GM18907 (cell line): ENCODE measurements around the gene NOXA1.
A peak's percentile ranks its signal among the peaks of the same experiment; 100 is the strongest.
"Not testable (repeated sequence)": the region's sequence is repeated elsewhere in the genome, so short reads cannot be mapped to it uniquely, and the experiment has no call there.

Experiments used
- ATAC-seq: cut with Tn5 transposase; IDR thresholded peaks from one replicate; pipeline ENCODE4 v1.9.1; 2021; ENCODE audit warnings: mild to moderate bottlenecking, moderate library complexity; ENCODE audit not compliant: unreplicated experiment

The NOXA1 gene

DNA sequence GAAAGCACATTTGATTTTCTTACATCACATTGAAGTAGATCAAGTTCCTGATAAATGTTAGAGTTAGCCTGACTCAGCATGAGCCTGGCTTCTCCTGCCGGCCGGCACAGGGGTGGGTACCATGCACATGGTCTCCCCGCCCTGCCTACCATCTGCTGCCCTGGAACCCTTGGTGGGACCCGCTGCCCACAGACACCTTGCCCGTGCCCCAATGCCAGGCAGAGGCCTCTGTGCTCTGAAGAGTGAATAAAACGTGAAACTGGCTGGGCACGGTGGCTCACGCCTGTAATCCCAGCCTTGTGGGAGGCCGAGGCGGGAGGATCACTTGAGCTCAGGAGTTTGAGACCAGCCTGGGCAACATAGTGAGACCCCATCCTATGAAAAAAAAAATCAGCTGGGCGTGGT, 17.5 kb upstream of the NOXA1 start:
- no peak for ATAC-seq

DNA sequence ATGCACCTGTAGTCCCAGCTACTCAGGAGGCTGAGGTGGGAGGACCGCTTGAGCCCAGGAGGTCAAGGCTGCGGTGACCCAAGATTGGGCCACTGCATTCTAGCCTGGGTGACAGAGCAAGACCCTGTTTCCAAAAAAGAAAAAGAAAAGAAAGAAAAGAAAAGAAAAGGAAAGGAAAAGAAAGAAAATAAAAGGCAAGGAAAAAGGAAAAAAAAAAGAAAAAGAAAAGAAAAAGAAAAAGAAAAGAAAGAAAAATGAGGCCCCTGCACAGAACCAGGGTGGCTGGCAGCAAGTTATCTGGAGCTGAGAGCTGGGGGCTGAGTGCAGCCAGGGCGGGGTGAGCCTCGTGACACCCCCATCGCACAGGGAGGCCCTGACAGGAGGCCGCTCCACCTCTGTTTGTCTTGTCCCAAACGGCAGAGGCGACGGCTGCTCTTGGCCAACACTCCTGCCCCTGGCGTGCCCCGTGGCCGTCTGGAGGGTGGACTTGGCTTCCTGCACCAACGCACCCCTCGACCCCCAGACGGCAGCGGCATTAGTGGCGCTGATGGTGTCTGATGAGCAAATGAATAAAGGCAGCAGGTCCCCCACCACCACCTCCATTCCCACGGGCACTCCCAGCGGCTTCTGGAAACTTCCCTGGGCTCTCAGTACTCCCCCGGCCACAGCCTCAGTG, 17.0 kb upstream of the NOXA1 start:
- ATAC-seq = no peak

DNA sequence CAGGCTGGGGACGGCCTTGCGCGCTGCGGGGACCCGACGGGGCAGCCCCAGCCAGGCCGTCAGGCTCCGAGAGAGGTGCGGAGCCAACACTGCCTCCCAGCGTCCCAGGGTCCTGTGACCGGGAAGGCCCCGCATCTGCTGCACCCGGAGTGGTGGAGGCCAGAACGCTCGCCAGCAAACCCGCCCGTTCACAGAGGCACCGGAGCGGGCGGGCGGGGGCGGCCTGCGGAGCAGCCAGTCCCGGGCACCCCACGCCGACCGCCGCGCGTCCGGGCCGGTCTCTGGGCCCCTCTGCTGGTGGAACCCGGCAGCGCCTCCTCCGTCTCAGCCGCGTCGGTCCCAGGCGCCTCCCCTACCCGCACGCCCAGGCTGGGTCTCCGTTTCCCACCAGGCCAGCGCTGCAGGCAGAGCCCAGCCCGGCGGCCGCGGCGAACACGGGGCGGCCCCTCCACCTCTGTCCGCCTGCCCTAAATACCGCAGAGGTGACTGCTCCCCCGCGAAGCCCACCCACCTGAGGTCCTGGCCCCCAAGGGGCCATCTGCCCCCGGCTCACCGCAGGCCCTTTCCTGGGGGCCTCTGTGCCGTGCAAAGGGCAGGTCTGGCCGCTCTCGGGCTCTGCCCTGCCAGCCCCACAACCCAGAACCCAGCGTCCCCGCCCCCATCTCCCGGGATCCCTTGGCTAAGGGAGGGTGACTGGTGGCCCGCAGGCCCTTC, 16.2 kb upstream of the NOXA1 start:
- ATAC-seq = peak; percentile 37

DNA sequence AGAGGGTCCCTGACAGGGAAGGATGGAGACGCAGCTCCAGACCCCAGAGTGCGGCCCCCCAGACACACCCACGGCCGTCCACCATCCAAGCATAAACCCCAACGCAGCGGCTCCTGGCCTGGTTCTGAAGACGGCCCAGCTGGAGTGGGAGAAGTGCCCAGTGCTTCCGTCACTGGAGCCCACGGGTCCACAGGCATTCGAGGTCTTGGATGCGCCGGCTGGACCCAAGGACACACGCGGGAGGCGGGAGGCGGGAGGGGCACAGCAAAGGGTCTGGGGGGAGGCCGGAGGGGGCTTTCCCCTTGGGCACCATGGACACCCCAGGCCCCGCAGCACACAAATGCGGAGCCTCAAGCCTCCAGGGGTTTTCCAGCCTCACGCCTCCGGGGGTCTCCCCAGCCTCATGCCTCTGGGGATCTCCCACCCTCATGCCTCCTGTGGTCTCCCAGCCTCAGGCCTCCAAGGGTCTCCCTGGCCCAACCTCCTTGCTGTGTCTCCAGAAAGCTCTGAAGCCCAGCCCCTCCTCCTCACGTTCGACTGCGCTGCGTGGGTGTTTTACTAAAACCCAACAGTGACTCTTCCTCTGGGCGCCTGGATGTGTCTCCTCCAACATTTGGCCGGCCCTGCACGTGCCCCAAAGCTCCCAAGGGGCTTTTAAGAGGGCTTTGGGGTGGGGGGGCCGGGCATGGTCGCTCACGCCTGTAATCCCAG, 15.4 kb upstream of the NOXA1 start:
- ATAC-seq = no peak

DNA sequence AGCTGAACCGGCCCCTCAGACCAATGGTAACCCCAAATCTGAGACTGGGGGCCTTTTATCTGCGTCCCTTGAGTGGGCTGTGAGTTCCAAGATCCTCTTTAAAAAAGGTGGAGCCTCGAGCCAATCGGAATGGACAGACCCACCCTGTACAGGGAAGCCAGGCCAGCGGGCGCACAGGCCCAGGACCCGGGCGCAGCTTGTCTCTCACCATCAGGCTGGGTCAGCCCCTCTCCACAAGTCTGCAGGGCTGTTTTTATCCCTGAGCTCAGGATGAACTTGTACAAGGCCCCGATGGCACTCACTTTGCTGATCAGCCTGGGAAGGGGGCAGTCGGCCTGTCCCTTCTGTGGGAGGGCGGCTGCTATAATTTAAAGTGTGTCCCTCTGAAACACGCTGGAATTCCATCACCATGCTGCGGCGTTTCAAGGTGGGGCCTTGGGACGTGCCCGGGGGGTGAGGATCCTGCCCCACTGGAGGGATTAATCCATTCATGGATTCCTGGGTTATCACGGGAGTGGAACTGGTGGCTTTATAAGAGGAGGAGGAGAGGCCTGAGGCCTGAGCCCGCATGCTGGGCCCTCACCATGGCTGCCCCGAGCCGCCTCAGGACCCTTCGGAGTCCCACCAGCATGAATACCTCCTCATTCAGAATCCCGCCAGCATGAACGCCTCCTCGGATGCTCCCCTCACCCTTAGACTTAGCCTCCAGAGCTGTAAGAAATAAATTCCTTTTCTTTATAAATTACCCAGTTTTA, 14.4 kb upstream of the NOXA1 start:
- no peak for ATAC-seq

DNA sequence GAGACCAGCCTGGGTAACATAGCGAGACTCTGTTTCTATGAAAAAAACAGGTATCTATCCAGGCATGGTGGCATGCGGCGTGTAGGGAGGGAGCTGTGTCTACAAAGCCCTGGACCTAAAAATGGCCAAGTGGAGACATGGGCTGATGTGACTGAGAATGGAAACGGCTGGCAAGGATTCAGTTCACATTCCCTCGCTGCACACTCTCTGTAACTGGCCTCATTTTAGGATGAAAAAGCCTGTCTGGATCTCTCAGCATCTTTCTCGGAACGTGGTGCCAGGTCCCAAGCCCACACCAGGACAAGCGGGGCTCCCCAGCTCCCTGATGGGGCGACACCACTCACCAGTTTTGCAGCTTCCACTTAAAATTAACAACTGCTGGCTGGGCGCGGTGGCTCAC, 13.7 kb upstream of the NOXA1 start:
- no peak for ATAC-seq

DNA sequence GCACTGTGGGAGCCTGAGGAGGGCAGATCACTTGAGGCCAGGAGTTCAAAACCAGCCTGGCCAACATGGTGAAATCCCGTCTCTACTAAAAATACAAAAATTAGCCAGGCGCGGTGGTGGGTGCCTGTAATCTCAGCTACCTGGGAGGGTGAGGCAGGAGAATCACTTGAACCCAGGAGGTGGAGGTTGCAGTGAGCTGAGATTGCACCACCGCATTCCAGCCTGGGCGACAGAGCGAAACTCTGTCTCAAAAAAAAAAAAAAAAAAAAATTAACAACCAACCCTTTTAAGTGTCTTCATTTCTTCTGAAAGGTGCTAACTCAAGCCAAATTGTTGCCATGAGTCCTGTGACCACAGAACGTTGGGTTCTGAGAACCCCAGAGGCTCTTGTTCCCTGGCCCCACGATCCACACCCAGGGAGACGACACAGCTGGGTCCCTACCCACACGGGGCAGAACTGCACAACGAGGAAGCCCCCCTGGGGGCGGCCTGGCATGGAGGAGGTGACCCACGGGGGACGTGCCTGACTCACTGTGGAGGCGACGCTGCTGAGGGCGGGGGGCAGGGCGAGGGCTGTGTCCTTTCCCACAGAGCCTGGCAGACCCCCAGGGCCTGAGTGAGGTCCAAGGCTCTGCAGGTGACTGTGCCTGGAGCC, 12.8 kb upstream of the NOXA1 start:
- not testable (repeated sequence) for ATAC-seq

DNA sequence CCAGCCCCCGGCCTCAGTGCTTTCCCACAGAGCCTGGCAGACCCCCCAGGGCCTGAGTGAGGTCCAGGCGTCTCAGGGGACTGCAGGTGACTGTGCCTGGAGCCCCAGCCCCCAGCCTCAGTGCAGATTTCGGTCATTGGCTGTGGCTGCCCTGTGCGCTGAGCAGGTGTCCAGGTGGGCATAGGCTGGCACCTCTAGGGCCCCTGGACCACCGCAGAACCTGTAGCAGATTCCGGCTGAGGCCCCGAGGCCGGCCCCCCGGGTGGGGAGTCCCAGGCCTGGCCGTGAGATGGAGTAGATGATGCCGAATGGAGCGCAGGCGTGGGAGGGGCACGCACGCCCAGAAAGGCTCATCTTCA, 12.3 kb upstream of the NOXA1 start:
- no peak for ATAC-seq

DNA sequence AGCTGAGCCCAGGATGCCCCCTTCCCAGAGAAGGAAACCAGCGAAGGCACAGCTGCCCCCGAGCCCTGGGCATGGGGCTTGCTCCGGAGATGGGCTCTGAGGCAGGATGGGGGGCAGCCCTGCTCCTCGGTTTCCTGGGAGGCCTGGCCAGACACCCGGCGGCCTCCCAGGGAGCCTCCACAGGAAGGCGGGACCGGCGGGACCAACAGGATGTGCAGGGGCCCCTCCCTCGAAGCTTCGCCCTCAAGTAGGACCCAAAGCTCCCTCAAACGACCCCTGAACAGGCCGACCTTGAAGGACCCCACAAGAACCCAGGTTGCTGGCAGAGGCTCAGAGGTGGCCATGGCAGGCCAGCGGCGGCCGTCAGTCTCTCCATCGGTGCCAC, 11.9 kb upstream of the NOXA1 start:
- ATAC-seq = no peak

DNA sequence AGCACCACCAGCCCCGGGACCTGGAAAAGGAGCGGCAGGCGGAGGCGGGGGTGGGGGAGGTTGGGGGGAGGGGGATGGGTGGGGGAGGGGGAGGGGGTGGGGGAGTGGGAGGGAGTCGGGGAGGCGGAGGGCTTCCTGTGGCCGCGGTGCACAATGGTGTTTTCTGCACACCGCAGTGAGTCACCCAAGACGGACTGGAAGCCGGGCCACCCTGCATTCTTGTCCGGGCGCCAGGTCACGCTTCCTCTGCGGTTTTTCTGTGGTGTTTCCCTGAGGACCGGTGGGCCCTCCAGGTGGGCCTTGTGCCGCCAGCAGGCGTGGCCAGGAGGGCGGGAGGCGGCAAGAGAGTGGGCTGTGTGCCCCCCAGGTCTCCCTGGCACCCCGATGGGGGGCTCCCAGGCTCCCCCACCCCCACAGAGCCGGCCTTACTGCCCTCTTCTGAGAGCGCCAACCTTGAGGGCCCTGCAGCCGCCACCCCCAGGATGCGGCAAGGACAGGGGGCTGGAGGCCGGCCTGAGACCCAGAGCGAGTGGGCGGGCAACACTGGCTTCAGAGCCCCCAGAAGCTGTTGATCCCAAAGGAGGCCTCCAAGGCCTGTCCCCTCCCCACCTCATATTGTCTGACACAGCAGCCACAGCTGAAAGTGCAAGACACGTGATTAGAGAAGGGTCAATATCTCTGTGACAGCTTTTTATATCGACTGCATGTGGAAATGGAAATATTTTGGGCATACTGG, 11.4 kb upstream of the NOXA1 start:
- peak; percentile 55 for ATAC-seq

DNA sequence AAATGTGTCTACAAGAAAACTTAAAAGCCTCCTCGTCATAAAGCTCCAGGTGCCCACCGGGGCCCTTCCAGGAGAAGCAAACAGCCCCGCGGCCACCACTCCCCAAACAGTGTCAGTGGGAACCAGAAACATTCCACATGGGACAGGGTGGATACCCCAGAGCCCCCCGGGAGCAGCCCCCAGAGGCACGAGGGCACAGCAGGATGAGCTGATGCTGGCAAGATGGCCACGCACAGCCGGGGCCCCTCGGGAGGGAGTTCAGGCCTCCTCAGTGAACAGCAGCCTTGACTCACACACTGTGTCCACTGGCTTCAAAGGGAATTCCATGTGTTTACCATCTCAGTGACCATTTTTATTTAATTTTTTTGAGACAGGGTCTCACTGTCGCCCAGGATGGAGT, 10.8 kb upstream of the NOXA1 start:
- no peak for ATAC-seq

DNA sequence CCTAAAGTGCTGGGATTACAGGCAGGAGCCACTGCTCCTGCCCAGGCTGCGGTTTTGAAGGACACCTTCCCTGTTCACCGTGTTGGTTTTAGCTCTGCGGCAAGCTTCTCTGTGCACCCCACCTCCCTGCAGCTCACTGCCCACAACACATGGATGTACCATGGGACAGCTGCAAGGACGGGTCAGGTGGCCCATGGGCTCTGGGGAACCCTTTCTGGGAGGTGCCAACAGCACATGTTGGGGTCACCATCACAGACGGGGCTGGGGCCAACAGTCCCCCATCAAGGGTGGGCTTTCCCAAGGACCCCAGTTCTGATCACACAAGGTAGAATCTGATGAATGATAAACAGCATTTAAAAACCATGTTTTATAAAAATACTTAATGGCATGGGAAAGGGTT, 7.7 kb upstream of the NOXA1 start:
- ATAC-seq = no peak

DNA sequence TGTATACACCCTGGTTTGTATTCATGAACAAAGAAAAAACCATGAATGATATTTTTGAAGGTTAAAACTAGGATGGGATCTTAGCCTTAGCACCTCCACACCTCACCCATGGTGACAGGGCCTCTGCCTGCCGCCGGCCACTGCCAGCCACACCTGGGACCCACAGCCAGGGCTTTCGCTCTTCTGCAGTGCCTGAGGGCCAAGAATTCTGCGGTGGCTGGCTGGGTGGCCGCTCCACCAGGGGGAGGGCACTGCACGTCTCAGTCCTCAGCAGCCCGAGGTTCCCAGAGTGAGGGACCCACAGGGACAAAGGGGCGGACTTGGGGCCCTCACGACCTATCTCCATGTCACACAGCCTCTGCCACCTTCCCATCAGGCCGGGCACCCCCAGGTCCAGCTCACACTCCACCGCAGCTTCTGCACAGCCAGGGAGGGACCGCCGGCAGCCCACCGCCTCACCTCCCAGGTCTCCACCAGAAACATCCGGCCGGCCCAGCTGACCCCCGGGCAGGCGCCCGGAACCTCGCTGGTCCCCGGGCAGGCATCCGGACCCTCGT, 7.1 kb upstream of the NOXA1 start:
- no peak for ATAC-seq

DNA sequence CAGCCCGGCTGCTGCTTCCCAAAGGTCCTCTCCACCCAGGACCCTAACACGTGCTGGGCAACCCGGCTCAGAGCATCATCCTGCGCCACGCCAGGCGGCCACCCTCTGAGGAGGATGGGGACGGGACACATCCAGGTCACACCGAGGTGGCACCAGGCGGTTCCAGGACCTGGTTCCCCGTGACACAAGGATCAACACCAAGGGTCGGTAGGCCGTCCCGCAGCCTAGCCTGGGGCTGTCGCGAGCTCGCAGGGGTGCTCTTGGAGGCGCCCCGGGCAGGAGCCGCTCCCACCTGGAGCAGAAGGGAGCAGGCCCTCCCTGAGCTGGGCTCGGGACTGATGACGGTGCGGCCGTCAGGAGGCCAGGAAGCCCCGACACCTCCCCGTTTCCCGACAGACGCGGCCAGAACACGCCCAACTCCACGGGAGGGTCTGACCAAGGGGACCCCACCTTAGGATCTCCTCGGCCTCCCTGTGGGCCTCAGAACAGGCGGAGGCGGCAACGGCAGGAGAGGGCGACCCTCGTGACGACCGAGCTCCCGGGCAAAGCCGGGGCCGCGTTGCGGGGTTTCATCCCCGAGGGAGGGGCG, 6.5 kb upstream of the NOXA1 start:
- ATAC-seq = no peak

DNA sequence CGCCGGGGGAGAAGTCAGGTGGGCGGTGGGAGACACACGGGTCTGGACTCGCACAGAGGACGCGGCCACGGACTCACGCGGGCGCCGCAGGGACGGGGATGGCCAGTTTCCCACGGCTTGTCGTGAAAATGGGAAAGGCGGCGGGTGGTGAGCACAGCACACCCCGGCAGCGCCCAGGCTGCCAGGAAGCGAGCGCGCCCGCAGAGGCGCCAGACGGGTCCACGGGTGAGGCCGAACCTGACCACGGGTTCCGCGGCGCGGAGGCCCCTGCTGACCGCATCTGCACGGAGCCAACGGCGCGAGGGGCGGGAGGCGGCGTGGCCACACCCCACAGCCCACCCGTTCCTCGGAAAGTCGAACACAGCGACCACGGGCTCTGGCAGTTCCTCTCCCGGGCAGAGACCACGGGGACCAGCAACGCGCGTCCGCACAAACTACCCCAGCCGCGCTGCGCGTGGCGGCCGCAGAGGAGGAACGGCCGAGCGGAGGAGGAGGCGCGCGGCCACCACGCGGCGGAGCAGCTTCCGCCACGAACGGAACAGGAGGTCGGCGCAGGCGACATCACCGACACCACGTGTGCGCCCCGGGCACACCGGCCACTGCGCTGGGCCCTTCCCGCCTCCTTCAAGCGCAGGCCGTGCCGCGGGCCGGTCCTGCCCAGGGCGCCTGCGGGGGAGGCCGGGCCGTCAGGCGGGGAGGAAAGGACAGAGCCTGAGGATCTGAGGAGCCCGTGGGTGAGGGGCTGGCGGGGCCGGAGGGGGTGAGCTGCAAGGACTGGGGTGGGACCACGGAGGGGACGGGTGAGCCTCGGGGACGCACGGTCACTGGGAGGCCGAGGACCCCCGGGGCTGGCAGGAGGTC, 5.8 kb upstream of the NOXA1 start:
- ATAC-seq = no peak

DNA sequence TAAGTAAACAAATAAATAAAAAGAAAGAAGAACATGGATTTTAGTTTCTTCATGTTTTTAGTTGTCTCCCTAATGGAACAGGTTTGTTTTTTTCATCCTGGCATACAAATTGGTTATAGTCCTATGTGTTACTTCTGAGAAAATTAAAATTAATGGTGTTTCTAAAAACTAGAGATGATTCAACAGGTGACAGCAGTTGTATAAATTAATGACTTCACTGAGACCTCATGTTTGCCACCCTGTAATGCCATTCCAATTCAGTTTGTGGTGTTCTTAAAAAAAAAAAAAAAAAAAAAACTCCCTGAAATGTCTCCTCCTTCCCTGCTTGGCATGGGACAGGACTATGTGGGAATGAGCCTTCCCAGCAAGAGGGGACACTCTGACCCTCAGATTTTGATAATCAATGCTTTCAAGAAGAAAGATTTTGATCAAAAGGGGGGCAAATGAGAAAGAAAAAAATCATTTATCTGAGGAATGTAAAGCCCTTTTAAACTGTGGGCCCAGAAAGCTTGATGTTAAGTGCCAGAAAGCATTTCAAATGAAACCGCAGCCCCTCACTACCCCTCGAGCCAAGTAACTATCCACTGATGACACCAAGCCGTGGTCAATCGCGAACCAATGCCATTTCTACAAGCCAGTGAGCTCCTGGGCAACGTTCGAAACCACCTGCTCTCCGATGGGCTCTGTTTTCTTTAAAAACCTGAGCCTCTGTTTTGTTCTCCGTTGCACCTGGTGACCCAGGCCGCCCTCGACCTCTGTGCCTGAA, 1.2 kb upstream of the NOXA1 start:
- ATAC-seq = peak; percentile 2

DNA sequence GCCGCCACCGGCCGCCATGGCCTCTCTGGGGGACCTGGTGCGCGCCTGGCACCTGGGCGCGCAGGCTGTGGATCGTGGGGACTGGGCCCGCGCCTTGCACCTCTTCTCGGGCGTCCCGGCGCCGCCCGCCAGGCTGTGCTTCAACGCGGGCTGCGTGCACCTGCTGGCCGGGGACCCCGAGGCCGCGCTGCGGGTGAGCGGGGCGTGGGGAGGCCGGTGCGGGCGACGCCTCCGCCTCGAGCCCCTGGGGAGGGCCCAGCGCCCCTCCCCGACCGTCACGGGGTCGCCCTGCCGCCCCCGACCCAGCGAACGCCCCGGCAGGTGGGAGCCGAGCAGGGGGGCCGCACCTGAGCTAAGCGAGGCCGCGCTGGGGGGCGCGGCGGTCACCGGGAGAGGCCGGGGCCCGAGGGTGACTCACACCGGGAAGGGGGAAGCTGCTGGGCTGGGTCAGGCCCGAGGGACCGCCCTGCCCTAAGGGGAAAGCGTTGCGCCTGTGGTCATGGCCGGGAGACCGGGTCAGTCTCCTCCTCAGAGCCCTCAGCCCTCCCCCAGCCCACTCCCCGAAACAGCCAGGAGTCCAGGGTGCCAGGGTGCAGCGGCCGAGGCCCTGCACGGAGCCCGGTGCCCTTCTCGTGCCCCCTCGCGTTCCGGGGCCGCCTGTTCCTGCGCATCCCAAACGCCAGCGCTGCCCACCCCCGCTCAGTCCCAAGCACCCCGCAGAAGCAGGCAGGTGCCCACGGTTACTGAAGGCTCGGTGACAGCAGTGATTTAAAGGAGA, 510 bp downstream of the NOXA1 start:
- ATAC-seq = peak; percentile 31
